ENCODE results near the gene TBC1D14.

DNA sequence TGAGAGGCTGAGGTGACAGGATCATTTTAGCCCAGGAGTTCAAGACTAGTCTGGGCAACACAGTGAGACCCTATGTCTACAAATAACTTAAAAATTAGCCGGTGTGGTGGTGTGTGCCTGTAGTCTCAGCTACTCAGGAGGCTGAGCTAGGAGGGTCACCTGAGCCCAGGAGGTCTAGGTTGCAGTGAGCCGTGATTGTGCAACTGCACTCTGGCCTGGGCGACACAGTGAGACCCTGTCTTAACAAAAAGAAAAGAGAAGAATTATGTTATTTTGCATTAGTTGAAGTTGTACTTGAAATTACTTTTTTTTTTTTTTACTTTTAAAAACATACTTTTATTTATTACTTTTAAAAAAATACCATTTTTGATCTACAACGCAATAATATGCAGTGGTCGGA lies 111.7 kb downstream of the TBC1D14 start:
- TF ChIP-seq, protein P1, sequence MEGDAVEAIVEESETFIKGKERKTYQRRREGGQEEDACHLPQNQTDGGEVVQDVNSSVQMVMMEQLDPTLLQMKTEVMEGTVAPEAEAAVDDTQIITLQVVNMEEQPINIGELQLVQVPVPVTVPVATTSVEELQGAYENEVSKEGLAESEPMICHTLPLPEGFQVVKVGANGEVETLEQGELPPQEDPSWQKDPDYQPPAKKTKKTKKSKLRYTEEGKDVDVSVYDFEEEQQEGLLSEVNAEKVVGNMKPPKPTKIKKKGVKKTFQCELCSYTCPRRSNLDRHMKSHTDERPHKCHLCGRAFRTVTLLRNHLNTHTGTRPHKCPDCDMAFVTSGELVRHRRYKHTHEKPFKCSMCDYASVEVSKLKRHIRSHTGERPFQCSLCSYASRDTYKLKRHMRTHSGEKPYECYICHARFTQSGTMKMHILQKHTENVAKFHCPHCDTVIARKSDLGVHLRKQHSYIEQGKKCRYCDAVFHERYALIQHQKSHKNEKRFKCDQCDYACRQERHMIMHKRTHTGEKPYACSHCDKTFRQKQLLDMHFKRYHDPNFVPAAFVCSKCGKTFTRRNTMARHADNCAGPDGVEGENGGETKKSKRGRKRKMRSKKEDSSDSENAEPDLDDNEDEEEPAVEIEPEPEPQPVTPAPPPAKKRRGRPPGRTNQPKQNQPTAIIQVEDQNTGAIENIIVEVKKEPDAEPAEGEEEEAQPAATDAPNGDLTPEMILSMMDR (conservative IDR thresholded peaks at IDR 0.05; ENCODE audit: low read depth, low read length) = no peak
- TF ChIP-seq RFX5 (IDR thresholded peaks at IDR 0.05; ENCODE audit: low read depth, low read length) (no peak), POLR2A (IDR thresholded peaks at IDR 0.05; ENCODE audit: low read depth, low read length) (no peak), MAZ (IDR thresholded peaks at IDR 0.05; ENCODE audit: borderline replicate concordance, low read depth, low read length) (no peak), NFE2L2 (IDR thresholded peaks at IDR 0.05; ENCODE audit: low read depth, low read length) (no peak), CEBPB (IDR thresholded peaks at IDR 0.05; ENCODE audit: low read depth, low read length) (peak; percentile 48), BHLHE40 (IDR thresholded peaks at IDR 0.05; ENCODE audit: low read depth, low read length) (no peak), MAFK (IDR thresholded peaks at IDR 0.05; ENCODE audit: low read depth, low read length) (no peak), FOS (IDR thresholded peaks at IDR 0.05; ENCODE audit: low read depth, low read length) (no peak), RAD21 (IDR thresholded peaks at IDR 0.05; ENCODE audit: low read length) (no peak)
- TF ChIP-seq, protein P2, sequence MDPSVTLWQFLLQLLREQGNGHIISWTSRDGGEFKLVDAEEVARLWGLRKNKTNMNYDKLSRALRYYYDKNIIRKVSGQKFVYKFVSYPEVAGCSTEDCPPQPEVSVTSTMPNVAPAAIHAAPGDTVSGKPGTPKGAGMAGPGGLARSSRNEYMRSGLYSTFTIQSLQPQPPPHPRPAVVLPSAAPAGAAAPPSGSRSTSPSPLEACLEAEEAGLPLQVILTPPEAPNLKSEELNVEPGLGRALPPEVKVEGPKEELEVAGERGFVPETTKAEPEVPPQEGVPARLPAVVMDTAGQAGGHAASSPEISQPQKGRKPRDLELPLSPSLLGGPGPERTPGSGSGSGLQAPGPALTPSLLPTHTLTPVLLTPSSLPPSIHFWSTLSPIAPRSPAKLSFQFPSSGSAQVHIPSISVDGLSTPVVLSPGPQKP (IDR thresholded peaks at IDR 0.05; ENCODE audit: borderline replicate concordance, low read depth, low read length) = no peak
- TF ChIP-seq, protein P3, sequence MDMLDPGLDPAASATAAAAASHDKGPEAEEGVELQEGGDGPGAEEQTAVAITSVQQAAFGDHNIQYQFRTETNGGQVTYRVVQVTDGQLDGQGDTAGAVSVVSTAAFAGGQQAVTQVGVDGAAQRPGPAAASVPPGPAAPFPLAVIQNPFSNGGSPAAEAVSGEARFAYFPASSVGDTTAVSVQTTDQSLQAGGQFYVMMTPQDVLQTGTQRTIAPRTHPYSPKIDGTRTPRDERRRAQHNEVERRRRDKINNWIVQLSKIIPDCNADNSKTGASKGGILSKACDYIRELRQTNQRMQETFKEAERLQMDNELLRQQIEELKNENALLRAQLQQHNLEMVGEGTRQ (IDR thresholded peaks at IDR 0.05; ENCODE audit: low read depth, low read length) = no peak
